Peyer's patch (tissue), 4 donors: ENCODE data around the gene HSPA2.

ENCODE experiments used
- CTCF ChIP-seq, 6 experiments: fragments of 450-650 bp in 4 of 6; fragments of 200-600 bp in 2 of 6; sonication (generic) in 1 of 6; IDR thresholded peaks; one replicate each; pipeline ENCODE4 v1.5.1; 2017 to 2019; ENCODE audit warnings: antibody characterized with exemption in 6 of 6, mild to moderate bottlenecking in 3 of 6, moderate library complexity in 1 of 6
- POLR2A ChIP-seq, 2 donors: fragments of 450-650 bp; IDR thresholded peaks; one replicate each; pipeline ENCODE4 v1.5.1; 2017; ENCODE audit warnings: antibody characterized with exemption in 2 of 2, mild to moderate bottlenecking in 2 of 2, moderate library complexity in 2 of 2

GRCh38 chr14:64556526-64556925 is 16.0 kb downstream of the HSPA2 start:
- TF ChIP-seq CTCF (IDR thresholded peaks at IDR 0.05): no peak
- TF ChIP-seq POLR2A (IDR thresholded peaks at IDR 0.05): no peak
